Hepatic stellate cell (primary cell): Measurements from ENCODE around the gene SLC25A10.
"Not testable (repeated sequence)": the region's sequence is repeated elsewhere in the genome, so short reads cannot be mapped to it uniquely, and the experiment has no call there.

Experiments
- DNase-seq: peaks from one replicate; pipeline ENCODE4 v3.0.0; 2011; ENCODE audit warnings: low spot score

The SLC25A10 gene, protein sequence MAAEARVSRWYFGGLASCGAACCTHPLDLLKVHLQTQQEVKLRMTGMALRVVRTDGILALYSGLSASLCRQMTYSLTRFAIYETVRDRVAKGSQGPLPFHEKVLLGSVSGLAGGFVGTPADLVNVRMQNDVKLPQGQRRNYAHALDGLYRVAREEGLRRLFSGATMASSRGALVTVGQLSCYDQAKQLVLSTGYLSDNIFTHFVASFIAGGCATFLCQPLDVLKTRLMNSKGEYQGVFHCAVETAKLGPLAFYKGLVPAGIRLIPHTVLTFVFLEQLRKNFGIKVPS

DNA sequence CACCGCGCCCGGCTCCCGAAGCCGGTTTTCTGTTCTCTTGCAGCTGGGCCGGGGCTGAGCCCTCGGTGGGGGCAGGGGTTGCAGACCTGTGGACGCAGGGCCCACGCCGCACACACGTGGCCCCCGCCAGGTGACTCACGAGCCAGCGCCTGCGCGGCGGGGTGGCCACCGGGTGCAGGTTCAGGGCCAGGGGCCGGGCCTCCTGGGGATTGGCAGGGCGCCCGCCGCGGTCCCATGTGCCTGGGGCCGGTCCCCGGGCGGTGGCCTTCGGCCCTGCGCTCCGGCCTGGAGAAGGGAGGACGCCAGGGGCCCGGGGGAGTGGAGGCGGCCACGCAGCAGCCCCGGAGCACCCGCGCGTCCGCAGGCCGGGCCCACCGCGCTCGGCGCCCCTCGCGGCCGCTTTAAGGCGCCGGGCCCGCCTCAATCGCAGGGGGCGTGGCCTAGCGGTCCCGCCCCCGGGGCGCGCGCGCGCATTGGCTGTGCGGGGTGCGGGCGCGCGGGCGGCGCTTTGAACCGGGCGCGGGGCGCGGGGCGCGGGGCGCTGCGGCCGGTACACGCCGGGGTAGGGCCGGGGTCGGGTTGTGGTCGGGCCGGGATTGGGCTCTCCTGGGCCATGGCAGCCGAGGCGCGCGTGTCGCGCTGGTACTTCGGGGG, at the start of gene SLC25A10:
Gene SLC25A10 (plus strand): TSS at position 471 of the 654 bp plus-strand sequence. CDS start 143 bp downstream, at position 614.
- DNase-seq = peak; percentile 92

DNA sequence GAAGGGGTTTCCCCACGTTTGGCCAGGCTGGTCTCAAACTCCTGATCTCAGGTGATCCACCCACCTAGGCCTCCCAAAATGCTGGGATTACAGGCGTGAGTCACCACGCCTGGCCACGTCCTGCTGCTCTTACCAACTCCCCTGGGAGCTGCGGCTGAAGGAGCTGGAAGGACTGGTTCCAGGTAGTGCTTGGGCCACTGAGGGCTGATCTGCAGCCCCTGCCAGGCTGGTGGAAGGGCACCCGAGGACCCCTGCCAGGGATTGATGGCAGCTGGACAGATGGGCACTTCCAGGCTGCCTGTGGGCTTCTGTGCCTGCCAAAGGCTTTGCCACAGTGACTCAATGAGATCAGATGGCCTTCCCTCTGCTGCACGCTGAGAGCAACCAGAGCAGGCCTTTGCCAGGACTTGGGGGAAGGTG, 48.0 kb upstream of the SLC25A10 start:
- no peak for DNase-seq

DNA sequence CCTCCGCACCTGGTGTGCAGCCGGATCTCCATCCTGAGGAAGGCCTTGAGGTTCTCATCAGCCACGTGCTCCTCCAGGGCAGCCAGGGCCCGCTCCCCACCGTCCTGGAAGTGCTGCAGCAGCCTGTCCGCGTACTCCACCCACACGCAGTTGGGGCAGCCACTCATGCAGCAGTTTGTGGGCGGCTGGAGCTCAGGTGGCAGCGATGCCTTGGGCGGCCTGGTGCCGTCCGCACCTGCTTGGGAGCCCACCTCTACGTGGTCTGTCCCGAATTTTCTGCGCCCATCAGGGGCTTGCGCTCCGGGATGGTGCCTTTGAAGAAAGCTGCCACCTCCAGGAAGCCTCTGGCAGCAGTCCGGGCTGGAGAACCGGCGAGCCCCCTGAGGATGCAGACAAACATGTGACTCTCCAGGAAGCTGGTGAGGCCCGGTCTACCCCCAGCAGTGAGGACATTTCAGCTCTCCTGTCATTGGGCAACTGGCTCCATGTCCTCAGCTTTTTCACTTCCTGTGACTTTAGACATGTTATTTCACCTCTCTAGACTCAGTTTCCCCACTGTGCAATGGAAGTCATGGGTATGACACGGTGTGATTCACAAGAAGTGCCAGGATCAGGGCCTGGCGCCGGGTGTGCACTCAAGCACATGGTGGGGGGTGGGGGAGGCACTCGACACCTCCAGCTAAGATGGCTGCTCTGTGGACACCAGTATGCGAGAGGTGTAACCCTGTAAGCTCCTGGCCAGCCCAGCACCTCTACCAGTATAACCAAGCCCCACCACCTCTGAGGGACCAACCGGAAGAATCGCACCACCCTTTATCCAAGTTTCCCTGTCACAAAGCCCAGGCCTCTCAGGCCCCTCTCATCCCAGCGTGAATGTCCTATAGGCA, 46.6 kb upstream of the SLC25A10 start:
- no peak for DNase-seq

DNA sequence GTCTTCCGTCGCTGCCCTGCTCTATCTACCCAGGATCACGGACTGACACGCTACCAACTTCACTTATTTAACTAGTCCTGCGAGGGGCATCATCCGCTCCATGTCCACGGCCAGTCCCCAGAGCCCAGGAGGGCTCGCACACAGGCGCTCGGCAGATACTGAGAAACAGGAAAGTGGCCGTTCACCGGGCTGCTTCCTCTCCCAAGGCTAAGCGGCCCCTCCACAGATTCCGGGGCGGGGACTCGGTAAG, 46.1 kb upstream of the SLC25A10 start:
- DNase-seq = no peak

DNA sequence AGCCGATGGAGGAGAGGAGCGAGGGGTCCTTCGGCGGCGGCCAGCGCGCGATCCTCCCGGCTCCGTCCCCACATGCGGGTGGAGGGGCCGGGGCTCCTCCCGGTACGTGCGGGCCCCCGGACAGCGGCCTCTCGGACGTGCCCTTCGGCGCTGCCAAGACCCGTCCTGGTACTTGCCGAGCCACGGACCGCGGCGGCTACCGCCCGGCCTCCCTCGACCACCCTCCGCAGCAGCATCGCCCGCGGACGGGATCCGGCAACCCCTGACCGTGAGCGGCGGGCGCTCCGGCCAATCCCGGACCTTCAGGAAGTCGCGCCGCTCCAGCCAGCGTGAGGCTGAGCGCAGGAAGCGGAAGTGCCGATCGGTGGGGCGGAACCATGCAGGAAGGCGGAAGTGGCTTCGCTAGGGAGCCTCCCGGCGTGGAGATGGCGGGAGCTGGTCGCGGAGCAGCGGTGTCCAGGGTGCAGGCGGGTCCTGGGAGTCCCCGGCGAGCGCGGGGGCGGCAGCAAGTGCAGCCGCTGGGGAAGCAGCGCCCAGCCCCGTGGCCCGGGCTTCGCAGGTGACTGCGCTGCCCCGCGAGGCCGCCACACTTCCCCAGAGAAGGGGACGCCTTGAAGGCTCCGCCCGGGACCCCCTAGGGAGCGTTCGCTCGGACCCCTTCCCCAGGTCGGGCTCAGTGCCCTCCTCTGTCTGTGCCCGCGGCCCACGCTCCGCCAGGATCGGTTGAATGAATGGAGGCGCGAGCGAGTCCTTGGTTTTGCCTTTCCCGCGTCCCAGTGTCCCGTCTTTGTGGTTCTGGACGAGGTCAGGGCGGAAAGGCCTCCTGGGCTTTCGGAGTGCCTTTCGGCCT, 45.5 kb upstream of the SLC25A10 start, which contains the start of the genes CCDC137 and OXLD1:
Gene CCDC137 (plus strand): TSS at position 396 of the 850 bp plus-strand sequence. CDS start 30 bp downstream, at position 426.
Gene OXLD1 (minus strand): TSS at position 264 of the 850 bp plus-strand sequence. CDS start 28 bp downstream, at position 236.
- DNase-seq = peak; percentile 99

DNA sequence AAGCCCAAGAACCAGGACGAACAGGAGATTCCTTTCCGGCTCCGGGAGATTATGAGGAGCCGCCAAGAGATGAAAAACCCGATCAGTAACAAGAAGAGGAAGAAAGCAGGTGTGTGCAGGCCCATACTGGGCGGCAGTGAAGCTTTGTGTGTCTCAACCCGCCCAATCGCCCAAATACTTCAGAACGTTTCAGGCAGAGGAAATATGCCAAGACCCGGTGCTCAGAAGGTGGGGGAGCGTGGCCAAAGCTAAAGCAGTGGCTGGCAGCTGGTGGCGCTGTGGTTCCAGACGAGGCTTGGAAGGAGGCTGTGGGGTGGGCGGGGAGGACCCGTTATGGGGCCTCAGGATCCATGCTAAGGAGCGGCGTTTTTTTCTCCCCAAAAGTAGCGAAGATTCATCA, 44.3 kb upstream of the SLC25A10 start:
- no peak for DNase-seq

DNA sequence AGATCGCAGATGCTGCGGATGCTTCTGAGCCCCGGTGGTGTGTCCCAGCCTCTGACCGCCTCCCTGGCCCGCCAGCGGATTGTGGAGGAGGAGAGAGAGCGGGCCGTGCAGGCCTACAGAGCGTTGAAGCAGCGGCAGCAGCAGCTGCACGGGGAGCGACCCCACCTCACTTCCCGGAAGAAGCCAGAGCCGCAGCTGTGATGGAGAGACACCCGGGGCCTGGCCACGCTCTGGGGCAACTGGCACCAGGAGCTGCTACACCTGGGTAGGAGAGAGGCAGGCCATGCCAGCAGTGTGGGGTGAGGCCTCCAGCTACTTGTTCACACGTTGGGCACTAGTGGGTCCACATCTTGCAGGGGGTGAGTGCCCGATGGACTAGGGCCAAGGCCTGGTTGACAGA, 39.6 kb upstream of the SLC25A10 start:
- DNase-seq = no peak

DNA sequence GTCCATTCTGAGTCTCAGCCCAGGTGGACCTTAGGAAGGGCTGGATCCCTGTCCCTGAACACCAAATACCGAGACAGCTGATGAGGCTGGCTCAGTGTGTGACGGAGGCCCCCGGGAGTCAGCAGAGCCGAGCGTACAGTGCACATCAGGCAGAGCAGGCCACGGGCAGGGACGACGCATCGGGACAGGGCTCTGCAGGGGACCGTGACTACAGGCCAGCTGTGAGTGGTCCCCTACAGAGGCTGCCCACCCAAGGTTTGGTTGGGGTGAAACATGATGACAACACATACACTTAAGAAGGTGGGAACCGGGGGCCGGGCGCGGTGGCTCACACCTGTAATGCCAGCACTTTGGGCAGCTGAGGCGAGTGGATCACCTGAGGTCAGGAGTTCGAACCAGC, 39.1 kb upstream of the SLC25A10 start:
- no peak for DNase-seq

DNA sequence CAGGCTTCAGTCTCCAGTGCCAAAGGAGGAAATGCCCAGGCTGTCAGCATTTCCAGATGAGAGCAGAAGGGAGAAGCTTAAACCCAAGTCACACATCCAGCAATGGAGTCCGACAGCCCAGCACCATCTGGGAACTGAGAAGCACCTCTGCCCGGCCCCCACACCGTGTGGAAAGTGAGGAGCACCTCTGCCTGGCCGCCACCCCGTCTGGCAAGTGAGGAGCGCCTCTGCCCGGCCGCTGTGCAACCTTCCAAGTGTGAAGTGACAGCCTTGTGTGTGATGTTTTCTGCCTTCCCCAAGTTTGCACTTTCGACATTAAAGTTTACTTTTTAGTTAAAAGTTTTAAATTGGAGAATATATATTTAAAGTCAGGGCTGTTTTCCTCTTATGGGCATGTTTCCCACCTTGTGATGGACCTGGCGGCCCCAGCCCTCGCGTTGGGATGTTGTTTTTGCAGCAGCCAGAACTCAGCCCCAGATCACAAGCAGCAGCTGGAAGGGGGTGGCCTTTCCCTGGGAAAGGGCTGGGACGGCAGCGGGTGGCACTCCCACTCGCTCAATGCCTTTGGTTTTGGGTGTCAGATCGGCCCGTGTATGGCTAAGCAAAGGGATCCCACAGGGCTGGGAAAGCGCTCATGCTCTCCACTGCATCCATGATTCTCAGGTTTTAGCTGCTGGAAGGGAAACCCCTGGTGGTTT, 38.4 kb upstream of the SLC25A10 start:
- no peak for DNase-seq

DNA sequence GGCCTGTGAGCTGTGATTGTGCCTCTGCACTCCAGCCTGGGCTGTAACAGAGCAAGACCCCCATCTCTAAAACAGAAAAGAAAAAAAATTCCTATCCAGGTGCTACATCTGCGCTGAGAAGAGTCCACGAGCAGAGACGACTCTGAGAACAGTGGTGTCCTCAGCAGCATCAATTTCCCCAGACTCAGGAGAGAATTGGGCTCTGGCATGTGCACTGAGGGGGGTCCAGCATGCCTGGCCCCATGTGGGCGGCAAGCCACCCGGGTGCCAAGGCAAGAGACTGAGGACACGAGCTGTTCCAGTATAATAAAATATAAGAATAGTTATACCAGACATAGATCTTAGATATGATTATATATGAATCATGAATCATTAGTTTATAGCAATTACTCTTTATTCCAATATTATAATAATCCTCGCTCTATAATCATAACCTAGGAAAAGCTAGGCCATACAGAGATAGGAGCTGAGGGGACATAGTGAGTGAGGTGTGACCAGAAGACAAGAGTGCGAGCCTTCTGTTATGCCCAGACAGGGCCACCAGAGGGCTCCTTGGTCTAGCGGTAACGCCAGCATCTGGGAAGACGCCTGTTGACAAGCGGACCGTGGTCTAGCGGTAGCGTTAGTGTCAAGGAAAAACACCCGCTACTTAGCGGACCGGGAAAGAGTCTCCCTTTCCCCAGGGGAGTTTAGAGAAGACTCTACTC, 36.4 kb upstream of the SLC25A10 start:
- not testable (repeated sequence) for DNase-seq

DNA sequence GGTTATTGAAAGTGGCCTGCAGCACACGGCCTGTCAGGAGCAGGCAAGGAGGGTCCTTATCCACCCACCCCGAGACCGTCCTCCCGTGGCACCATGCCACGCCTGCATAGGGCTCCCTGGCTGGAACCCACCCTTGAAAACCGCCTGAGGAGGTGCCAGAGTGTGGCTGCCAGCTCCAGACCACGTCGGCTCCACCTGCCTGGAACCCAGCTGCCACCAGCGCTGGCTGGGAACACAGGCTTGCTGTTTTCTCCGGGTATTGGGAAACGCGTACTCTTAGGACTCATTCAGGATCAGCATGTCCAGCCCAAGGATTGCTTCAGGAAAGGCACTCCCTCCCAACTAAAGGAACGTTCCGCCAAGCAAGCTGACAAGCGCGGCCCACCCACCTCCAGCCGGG, 35.2 kb upstream of the SLC25A10 start:
- DNase-seq = no peak

DNA sequence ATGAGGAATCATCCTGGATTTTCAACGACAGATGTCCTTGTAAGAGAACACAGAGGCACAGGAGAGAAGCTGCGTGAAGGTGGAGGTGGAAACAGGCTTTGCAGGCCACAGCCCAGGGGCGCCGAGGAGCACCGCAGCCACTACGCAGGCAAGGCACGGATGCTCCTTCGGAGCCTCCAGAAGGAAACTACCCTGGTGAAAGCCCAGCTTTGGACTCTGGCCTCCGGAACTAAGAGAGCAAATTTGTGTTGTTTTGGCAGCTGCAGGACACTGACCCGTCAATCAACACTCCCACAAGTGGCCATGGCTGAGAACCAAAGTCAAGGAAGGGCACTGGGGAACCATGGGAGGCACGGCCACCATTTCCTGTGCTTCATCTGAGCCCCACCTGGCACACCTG, 31.9 kb upstream of the SLC25A10 start:
- no peak for DNase-seq

DNA sequence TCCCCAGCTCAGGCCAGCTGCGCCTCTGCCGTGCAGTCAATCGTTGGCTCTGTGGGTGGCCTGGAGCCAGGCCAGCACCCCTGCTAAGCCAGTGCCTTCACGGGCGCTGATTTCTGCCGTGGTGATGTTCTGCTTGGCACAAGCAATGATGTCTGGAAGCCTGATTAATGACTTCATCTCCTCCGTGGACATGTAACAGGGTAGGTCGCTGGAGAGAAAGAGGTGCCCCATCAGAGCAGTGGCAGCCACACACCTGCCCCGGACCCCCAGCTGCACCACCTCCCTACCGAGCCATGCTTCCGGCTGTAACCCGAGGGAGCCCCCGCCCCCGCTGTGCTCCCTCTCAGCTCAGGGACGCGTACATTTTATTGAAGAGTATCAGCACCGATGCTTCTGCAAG, 30.4 kb upstream of the SLC25A10 start:
- DNase-seq = no peak

DNA sequence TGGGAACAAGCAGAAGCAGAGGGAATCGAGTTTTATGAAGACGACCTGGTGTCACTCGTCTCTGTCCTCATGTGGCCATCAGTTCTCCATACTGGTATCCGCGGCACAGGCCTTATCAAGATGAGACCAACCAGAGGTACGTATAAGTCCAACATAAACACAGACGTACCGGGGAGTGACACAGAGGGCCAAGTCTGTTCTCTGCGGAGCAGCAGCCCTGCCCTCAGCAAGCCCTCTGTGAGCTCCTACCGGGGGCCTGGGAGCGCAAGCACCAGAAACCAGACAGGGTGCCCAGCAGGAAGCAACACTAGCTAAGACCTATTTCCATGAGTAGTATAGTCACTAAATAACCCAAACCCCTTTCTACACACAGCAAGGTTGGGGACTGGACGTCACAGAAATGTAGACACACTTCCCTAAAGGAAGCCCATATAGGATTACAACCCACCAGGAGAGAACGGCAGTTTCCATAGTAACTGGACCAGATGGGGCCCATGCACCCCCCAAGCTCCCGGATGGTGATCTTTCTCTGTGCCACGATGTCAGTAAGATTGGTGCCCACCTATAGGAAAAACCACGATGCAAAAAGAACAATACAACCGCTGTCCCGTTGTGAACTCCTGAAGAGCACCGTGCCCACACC, 29.4 kb upstream of the SLC25A10 start:
- DNase-seq = no peak

DNA sequence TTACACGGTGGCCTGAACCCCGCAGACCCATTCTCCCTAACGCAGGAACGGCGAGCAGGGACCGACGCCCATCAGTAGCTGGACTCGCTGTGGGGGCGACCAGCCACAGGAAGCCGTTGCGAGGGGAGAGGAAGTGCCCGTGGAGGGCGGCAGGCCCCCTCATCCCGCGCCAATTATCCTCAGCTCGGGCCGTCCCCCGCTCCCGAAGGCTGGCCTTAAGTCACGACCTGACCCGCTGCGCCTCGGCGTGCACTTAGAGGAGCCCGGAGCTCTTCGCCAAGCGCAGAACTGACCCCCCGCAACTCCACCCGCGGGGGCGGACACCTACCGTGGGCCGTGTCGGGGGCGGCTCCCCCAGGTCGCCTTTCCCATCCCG, 28.9 kb upstream of the SLC25A10 start:
- DNase-seq = peak; percentile 48

DNA sequence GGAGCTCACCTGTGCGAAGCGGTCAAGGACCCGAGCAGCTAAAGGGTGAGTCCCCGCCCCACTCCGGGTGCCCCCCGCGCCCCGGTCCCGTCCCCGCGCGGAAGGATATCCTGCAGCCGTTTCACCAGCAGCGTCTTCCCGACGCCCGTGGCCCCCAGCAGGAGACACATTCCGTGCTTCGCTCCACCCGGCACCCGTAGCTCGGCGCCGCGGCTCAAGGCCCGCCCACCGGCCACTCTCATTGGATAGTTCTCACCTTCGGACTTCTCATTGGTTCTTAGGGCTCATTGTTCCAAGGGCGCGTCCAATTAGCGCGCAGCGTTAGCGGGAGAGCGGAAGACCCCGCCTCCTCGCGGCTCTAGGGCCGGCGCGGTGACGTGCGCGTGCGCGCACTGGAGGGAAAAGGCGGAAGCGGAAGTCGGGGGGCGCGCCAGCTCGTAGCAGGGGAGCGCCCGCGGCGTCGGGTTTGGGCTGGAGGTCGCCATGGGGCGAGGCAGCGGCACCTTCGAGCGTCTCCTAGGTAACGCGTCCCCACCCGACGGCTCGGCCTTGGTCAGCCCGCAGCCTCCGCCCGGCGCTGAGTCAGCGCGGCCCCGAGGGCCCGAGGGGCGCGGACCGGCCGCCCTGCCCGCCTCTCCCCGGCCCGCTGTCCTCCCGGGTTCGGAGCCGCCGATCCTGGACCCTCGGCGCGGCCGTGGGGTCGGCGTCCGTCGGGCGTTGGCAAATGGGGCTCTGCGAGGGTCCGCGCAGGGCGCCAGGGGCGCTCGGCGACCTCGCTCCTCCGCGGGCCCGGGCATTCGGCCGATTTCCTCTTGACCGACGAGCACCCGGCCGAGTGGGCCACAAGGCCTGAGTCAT, 28.3 kb upstream of the SLC25A10 start, which contains the start of the genes ARL16 and HGS:
Gene ARL16 (minus strand): TSS at position 214 of the 858 bp plus-strand sequence. CDS start 44 bp downstream, at position 170.
Gene HGS (plus strand): TSS at position 428 of the 858 bp plus-strand sequence. CDS start 56 bp downstream, at position 484.
- peak; percentile 100 for DNase-seq

DNA sequence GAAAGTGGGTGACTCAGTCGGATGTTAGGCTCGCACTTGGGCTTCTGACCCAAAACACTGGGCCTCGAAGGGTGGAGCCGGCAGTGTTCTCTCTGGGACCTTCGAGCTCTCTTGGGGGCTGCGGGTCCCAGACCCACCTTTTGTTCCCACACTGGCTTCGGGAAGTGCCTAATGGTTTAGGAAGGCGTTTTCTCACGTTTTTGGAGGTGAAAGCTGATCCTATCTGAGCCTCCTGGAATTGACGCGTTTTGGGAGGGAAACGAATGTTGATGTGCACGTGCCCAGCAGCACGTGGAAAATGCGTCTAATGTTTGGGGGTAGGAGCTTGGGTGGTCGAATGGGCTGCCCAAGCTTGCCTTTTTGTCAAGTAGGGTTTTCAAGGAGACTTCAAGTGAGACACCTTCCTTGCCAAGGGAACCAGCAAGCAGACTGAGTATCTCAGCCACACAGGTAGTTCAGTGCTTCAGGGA, 27.6 kb upstream of the SLC25A10 start:
- DNase-seq = peak; percentile 94

DNA sequence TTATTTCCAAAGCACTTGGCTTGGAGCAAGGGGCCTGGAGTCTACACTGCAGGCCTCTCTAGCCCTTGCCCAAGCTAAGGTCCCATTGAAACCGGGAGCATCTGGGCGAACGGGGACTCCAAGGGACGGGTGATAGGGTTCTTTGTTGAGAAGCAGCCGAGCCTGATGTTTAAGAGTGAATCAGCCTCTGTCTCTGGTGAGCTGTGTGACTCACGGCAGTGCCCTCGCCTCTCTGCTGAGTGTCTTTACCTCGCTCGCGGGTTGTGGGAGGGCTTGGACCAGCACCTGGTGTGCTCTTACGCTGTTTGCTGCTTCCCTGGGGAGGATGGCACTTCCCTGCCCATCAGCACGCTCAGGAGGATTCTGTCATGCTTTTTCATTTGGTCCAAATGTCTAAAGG, 27.0 kb upstream of the SLC25A10 start:
- DNase-seq = peak; percentile 74

DNA sequence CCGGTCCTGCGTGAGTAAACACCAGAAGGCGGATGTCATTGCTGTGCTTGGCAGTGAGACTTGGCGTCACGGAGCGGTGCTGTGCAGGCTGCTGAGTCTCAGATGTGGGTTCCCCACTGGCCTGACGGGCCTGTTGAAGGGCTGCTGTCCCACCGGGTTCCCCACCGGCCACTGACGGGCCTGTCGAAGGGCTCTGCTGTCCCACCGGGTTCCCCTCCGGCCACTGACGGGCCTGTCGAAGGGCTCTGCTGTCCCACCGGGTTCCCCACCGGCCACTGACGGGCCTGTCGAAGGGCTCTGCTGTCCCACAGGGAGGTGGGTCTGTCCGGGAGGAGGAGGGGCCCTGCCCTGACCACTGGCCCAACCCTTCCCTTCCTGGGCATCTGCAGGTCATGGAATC, 25.5 kb upstream of the SLC25A10 start:
- DNase-seq = no peak
